K562 (cell line): ENCODE results near the gene MVK. TPM values are rescaled to one million over a fixed set of nuclear protein-coding genes. Genes with fewer than 3 reads are reported as not detected.

Source experiments
- ATF4 ChIP-seq: fragments of 450-650 bp; formaldehyde crosslinking; IDR thresholded peaks from 2 replicates; pipeline ENCODE4 v1.4.0; 2022; ENCODE audit warnings: mild to moderate bottlenecking, moderate library complexity
- FOXA1 ChIP-seq: fragments of 450-650 bp; IDR thresholded peaks from 2 replicates; pipeline ENCODE4 v1.6.1; 2016; ENCODE audit warnings: mild to moderate bottlenecking, borderline replicate concordance
- GMEB1 ChIP-seq: fragments of 250-450 bp; sonication (Bioruptor Pico); IDR thresholded peaks from 2 replicates; pipeline ENCODE4 v1.4.0; 2020; ENCODE audit warnings: mild to moderate bottlenecking
- HMG20B ChIP-seq: fragments of 250-450 bp; sonication (Bioruptor Pico); IDR thresholded peaks from 2 replicates; pipeline ENCODE4 v1.5.0; 2021; ENCODE audit warnings: mild to moderate bottlenecking
- IRF1 ChIP-seq: sonication (generic); formaldehyde crosslinking; IDR thresholded peaks from 2 replicates; pipeline ENCODE4 v1.8.0; 2022; ENCODE audit warnings: missing genetic modification reagents, mild to moderate bottlenecking, borderline replicate concordance
- MBD1 ChIP-seq: fragments of 250-450 bp; sonication (Bioruptor Pico); IDR thresholded peaks from 2 replicates; pipeline ENCODE4 v1.8.0; 2022; ENCODE audit warnings: inconsistent platforms
- MECOM ChIP-seq: fragments of 250-450 bp; sonication (Bioruptor Pico); IDR thresholded peaks from 2 replicates; pipeline ENCODE4 v1.8.0; 2022; ENCODE audit warnings: inconsistent platforms
- NR2C2 ChIP-seq, 2 experiments: fragments of 200-800 bp in 1 of 2; sonication (Bioruptor generic) in 1 of 2; sonication (generic) in 1 of 2; formaldehyde crosslinking in 1 of 2; IDR thresholded peaks; 2 replicates each; pipeline versions ENCODE4 v1.6.1 to v1.8.0; 2016 to 2022; ENCODE audit warnings: mild to moderate bottlenecking in 1 of 2, missing compliant biosample characterization in 1 of 2, missing genetic modification characterization in 1 of 2, missing genetic modification reagents in 1 of 2
- NRF1 ChIP-seq, 2 experiments: fragments of 450-650 bp; IDR thresholded peaks in 1 of 2; conservative IDR thresholded peaks in 1 of 2; 2 replicates each; pipeline ENCODE4 v1.6.1; 2014; ENCODE audit warnings: mild to moderate bottlenecking in 2 of 2
- SP2 ChIP-seq: IDR thresholded peaks from 2 replicates; pipeline ENCODE4 v1.6.1; 2011; ENCODE audit warnings: mild to moderate bottlenecking, low read depth, low read length, moderate library complexity; ENCODE audit not compliant: poor library complexity, severe bottlenecking; ENCODE audit errors: extremely low read depth
- TAF9B ChIP-seq: fragments of 450-650 bp; IDR thresholded peaks from 2 replicates; pipeline ENCODE4 v1.6.1; 2018; ENCODE audit warnings: mild to moderate bottlenecking; ENCODE audit not compliant: partially characterized antibody
- ZNF644 ChIP-seq: fragments of 200-800 bp; sonication (Bioruptor generic); IDR thresholded peaks from 2 replicates; pipeline ENCODE4 v1.6.1; 2016; ENCODE audit warnings: low read depth, missing genetic modification characterization, missing compliant biosample characterization
- ZNF785 ChIP-seq: fragments of 250-450 bp; sonication (Bioruptor Pico); IDR thresholded peaks from 2 replicates; pipeline ENCODE4 v1.4.0; 2020; ENCODE audit warnings: mild to moderate bottlenecking
- polyA plus RNA-seq, 8 experiments: library from polyadenylated mRNA; depleted of rRNA in 4 of 8; stranded (reverse) in 5 of 8; unstranded in 3 of 8; fragments of >200 nt; fragmentation: Nextera tagmentation in 2 of 8; fragmentation: Illumina TruSeq in 1 of 8; extraction: Ambion mirVana in 2 of 8; extraction: Trizol in 1 of 8; gene quantifications; 2 replicates each; pipeline versions ENCODE4 v1.2.1 to v1.2.3, GENCODE V29; 2011 to 2014; ENCODE audit warnings: inconsistent platforms in 1 of 8, missing spikeins in 1 of 8
- total RNA-seq, 7 experiments: library from RNA; depleted of rRNA in 6 of 7; stranded (reverse); fragments of >200 nt in 6 of 7; fragmentation: Illumina TruSeq in 2 of 7; extraction: Trizol in 2 of 7; gene quantifications; 2 replicates each; pipeline versions ENCODE4 v1.2.1 to v1.2.3, GENCODE V29; 2011 to 2021; ENCODE audit warnings: low replicate concordance in 1 of 7
- TF ChIP-seq, protein P1 (sequence below): sonication (generic); formaldehyde crosslinking; IDR thresholded peaks from 2 replicates; pipeline ENCODE4 v1.8.1; 2023; ENCODE audit warnings: mild to moderate bottlenecking, missing genetic modification reagents
- TF ChIP-seq, protein P2 (sequence below), 3 experiments: fragments of 200-800 bp in 1 of 3; fragments of 250-450 bp in 1 of 3; fragments of 450-650 bp in 1 of 3; sonication (Bioruptor Pico) in 1 of 3; sonication (Bioruptor generic) in 1 of 3; formaldehyde crosslinking in 1 of 3; IDR thresholded peaks; 2 replicates each; pipeline versions ENCODE4 v1.6.1 to v1.8.0; 2016 to 2022; ENCODE audit warnings: mild to moderate bottlenecking in 2 of 3, missing genetic modification characterization in 2 of 3, missing compliant biosample characterization in 1 of 3, moderate library complexity in 1 of 3

Gene MVK
- total and polyA plus RNA-seq, 9 of the 15 experiments (the other 6 are each of a cell fraction or from before 2014, with no cell fraction given): 0.41 to 33.6 (median 18.8) TPM

- TF ChIP-seq ZNF785 (CRISPR knock-in tag) (no peak), SP2 (peak; percentile 59), ATF4 (CRISPR knock-in tag) (no peak), MBD1 (CRISPR knock-in tag) (no peak), GMEB1 (CRISPR knock-in tag) (peak; percentile 90), ZNF644 (tag) (no peak), FOXA1 (no peak), HMG20B (CRISPR knock-in tag) (no peak), NRF1 (conservative IDR thresholded peaks at IDR 0.05 in 1 of 2, IDR thresholded peaks at IDR 0.05 in 1 of 2) (peak; percentile 73 to 78), IRF1 (CRISPR knock-in tag) (no peak), TAF9B (peak; percentile 80), MECOM (CRISPR knock-in tag) (no peak), NR2C2 (CRISPR knock-in tag; IDR thresholded peaks at IDR 0.05) (peak; percentile 80), NR2C2 (tag; IDR thresholded peaks at IDR 0.05) (peak; percentile 95)
- TF ChIP-seq, protein P1, sequence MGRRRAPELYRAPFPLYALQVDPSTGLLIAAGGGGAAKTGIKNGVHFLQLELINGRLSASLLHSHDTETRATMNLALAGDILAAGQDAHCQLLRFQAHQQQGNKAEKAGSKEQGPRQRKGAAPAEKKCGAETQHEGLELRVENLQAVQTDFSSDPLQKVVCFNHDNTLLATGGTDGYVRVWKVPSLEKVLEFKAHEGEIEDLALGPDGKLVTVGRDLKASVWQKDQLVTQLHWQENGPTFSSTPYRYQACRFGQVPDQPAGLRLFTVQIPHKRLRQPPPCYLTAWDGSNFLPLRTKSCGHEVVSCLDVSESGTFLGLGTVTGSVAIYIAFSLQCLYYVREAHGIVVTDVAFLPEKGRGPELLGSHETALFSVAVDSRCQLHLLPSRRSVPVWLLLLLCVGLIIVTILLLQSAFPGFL (CRISPR knock-in tag): no peak
- TF ChIP-seq, protein P2, sequence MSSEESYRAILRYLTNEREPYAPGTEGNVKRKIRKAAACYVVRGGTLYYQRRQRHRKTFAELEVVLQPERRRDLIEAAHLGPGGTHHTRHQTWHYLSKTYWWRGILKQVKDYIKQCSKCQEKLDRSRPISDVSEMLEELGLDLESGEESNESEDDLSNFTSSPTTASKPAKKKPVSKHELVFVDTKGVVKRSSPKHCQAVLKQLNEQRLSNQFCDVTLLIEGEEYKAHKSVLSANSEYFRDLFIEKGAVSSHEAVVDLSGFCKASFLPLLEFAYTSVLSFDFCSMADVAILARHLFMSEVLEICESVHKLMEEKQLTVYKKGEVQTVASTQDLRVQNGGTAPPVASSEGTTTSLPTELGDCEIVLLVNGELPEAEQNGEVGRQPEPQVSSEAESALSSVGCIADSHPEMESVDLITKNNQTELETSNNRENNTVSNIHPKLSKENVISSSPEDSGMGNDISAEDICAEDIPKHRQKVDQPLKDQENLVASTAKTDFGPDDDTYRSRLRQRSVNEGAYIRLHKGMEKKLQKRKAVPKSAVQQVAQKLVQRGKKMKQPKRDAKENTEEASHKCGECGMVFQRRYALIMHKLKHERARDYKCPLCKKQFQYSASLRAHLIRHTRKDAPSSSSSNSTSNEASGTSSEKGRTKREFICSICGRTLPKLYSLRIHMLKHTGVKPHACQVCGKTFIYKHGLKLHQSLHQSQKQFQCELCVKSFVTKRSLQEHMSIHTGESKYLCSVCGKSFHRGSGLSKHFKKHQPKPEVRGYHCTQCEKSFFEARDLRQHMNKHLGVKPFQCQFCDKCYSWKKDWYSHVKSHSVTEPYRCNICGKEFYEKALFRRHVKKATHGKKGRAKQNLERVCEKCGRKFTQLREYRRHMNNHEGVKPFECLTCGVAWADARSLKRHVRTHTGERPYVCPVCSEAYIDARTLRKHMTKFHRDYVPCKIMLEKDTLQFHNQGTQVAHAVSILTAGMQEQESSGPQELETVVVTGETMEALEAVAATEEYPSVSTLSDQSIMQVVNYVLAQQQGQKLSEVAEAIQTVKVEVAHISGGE (CRISPR knock-in tag; IDR thresholded peaks at IDR 0.05): 0 out of 6 replicates have a peak, but pooled peaks of 1 of the 3 experiments have one; percentile 53
Measured at GRCh38 chr12:109573029-109573913, at the start of gene MVK, which contains the start of gene MMAB (continued).
